Measurements from ENCODE around the gene PLEKHN1.

DNA sequence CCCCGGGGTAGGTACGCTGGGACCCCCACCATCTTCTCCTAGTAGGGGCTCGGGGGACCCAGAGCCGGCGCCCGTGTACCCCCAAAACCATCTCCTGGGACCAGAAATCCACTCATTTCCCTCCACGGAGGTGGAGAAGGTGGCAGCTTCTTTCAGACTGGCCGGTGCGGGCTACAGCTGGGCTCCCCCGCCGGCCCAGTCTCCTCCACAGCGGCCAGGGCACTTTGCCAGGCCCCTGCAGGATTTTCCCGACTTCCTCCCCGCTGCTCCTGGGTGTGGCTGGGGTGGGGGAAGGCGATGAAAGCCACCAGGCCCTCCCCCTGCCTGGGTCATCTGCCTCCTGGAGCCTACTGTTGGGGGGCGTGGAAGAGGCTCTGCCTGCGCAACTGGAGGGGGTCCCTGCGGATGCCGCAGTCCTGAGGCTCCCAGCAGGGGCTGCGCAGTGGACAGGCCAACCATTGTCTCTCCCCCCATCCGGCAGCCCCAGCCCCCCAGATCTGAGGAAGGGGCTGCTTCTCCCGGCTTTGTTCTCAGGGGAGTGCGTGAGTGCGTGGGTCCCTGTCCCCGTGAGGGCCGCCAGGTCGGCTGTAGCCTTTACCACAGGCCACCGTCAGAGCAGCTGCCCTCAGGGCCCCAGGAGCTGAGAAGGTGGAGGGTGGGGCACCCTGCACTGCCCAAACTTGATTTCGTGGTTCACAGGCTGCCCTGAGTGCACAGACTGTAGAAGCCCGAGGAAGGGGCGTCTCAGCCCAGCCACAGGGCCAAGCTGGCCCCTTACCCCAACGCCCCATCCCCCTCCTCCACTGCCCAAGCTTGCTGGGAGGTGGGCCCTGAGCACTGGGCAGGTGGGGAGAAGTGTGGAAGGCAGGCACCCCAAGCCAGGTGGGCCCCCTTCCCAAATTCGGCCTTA is 55.0 kb downstream of the PLEKHN1 start:
- TF ChIP-seq, protein P1, sequence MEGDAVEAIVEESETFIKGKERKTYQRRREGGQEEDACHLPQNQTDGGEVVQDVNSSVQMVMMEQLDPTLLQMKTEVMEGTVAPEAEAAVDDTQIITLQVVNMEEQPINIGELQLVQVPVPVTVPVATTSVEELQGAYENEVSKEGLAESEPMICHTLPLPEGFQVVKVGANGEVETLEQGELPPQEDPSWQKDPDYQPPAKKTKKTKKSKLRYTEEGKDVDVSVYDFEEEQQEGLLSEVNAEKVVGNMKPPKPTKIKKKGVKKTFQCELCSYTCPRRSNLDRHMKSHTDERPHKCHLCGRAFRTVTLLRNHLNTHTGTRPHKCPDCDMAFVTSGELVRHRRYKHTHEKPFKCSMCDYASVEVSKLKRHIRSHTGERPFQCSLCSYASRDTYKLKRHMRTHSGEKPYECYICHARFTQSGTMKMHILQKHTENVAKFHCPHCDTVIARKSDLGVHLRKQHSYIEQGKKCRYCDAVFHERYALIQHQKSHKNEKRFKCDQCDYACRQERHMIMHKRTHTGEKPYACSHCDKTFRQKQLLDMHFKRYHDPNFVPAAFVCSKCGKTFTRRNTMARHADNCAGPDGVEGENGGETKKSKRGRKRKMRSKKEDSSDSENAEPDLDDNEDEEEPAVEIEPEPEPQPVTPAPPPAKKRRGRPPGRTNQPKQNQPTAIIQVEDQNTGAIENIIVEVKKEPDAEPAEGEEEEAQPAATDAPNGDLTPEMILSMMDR (conservative IDR thresholded peaks at IDR 0.05), result no peak
- TF ChIP-seq EZH2 (IDR thresholded peaks at IDR 0.05; ENCODE audit: low read depth), result no peak
